ENCODE results near the gene ABCA1.

ABCA1 gene

GRCh38 chr9:104844710-104845109, 83.2 kb downstream of the ABCA1 start:
- TF ChIP-seq POLR2A (IDR thresholded peaks at IDR 0.05; ENCODE audit: extremely low read depth, insufficient read length) (no peak), MYC (IDR thresholded peaks at IDR 0.05; ENCODE audit: low read depth, low read length) (no peak), MAX (IDR thresholded peaks at IDR 0.05; ENCODE audit: low read depth, low read length) (no peak)
- TF ChIP-seq, protein P1, sequence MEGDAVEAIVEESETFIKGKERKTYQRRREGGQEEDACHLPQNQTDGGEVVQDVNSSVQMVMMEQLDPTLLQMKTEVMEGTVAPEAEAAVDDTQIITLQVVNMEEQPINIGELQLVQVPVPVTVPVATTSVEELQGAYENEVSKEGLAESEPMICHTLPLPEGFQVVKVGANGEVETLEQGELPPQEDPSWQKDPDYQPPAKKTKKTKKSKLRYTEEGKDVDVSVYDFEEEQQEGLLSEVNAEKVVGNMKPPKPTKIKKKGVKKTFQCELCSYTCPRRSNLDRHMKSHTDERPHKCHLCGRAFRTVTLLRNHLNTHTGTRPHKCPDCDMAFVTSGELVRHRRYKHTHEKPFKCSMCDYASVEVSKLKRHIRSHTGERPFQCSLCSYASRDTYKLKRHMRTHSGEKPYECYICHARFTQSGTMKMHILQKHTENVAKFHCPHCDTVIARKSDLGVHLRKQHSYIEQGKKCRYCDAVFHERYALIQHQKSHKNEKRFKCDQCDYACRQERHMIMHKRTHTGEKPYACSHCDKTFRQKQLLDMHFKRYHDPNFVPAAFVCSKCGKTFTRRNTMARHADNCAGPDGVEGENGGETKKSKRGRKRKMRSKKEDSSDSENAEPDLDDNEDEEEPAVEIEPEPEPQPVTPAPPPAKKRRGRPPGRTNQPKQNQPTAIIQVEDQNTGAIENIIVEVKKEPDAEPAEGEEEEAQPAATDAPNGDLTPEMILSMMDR (IDR thresholded peaks at IDR 0.05; ENCODE audit: low read depth, low read length), result no peak
- DNase-seq (ENCODE audit: low read depth), result no peak
- no peak overlapping the region for H3K4me3 ChIP-seq (ENCODE audit: low read depth, low read length)

GRCh38 chr9:104843644-104844240, 84.2 kb downstream of the ABCA1 start:
- DNase-seq (ENCODE audit: low read depth), result no peak
- H3K4me3 ChIP-seq (ENCODE audit: low read depth, low read length), result no peak overlapping the region
- TF ChIP-seq, protein P1 (IDR thresholded peaks at IDR 0.05; ENCODE audit: low read depth, low read length), result no peak
- TF ChIP-seq MAX (IDR thresholded peaks at IDR 0.05; ENCODE audit: low read depth, low read length), result no peak
- TF ChIP-seq MYC (IDR thresholded peaks at IDR 0.05; ENCODE audit: low read depth, low read length), result no peak
- no peak for TF ChIP-seq POLR2A (IDR thresholded peaks at IDR 0.05; ENCODE audit: extremely low read depth, insufficient read length)

GRCh38 chr9:104842698-104843097, 85.3 kb downstream of the ABCA1 start:
- no peak overlapping the region for H3K4me3 ChIP-seq (ENCODE audit: low read depth, low read length)
- TF ChIP-seq, protein P1 (IDR thresholded peaks at IDR 0.05; ENCODE audit: low read depth, low read length), result no peak
- TF ChIP-seq MYC (IDR thresholded peaks at IDR 0.05; ENCODE audit: low read depth, low read length), result no peak
- TF ChIP-seq POLR2A (IDR thresholded peaks at IDR 0.05; ENCODE audit: extremely low read depth, insufficient read length), result no peak
- TF ChIP-seq MAX (IDR thresholded peaks at IDR 0.05; ENCODE audit: low read depth, low read length), result no peak
- no peak for DNase-seq (ENCODE audit: low read depth)

GRCh38 chr9:104841601-104842141, 86.3 kb downstream of the ABCA1 start:
- TF ChIP-seq MYC (IDR thresholded peaks at IDR 0.05; ENCODE audit: low read depth, low read length) (no peak), MAX (IDR thresholded peaks at IDR 0.05; ENCODE audit: low read depth, low read length) (no peak), POLR2A (IDR thresholded peaks at IDR 0.05; ENCODE audit: extremely low read depth, insufficient read length) (no peak)
- TF ChIP-seq, protein P1 (IDR thresholded peaks at IDR 0.05; ENCODE audit: low read depth, low read length), result no peak
- no peak overlapping the region for H3K4me3 ChIP-seq (ENCODE audit: low read depth, low read length)
- DNase-seq (ENCODE audit: low read depth), result no peak

GRCh38 chr9:104838958-104839357, 89.0 kb downstream of the ABCA1 start:
- DNase-seq (ENCODE audit: low read depth), result no peak
- no peak for TF ChIP-seq MYC (IDR thresholded peaks at IDR 0.05; ENCODE audit: low read depth, low read length)
- no peak for TF ChIP-seq MAX (IDR thresholded peaks at IDR 0.05; ENCODE audit: low read depth, low read length)
- TF ChIP-seq POLR2A (IDR thresholded peaks at IDR 0.05; ENCODE audit: extremely low read depth, insufficient read length), result no peak
- H3K4me3 ChIP-seq (ENCODE audit: low read depth, low read length), result no peak overlapping the region

DNA sequence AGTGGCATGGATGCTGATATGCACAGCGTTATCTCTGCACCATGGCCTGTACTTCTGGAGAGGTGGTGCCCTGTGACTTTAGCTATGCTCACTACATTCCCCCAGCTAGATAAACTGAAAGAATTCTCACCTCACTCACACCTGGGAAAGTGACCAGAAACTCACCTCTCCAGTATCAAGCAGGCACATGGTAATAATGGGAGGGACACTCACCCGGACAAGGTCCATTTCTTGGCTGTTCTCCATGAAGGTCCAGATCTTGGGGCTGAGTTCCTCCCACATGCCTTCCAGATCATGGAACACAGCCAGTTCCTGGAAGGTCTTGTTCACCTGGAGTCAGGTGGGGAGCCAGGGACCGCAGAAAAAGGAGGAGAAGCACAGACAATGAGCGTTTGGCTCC, 91.2 kb downstream of the ABCA1 start:
- no peak for TF ChIP-seq MYC (IDR thresholded peaks at IDR 0.05; ENCODE audit: low read depth, low read length)
- TF ChIP-seq, protein P1 (IDR thresholded peaks at IDR 0.05; ENCODE audit: low read depth, low read length), result no peak
- no peak for DNase-seq (ENCODE audit: low read depth)
- H3K4me3 ChIP-seq (ENCODE audit: low read depth, low read length), result no peak overlapping the region

Data from NB4 (cell line).